ENCODE results near the gene KLHL35.

Gene KLHL35

GRCh38 chr11:75445315-75445953, 12.4 kb upstream of the KLHL35 start:
- TF ChIP-seq, protein P1, sequence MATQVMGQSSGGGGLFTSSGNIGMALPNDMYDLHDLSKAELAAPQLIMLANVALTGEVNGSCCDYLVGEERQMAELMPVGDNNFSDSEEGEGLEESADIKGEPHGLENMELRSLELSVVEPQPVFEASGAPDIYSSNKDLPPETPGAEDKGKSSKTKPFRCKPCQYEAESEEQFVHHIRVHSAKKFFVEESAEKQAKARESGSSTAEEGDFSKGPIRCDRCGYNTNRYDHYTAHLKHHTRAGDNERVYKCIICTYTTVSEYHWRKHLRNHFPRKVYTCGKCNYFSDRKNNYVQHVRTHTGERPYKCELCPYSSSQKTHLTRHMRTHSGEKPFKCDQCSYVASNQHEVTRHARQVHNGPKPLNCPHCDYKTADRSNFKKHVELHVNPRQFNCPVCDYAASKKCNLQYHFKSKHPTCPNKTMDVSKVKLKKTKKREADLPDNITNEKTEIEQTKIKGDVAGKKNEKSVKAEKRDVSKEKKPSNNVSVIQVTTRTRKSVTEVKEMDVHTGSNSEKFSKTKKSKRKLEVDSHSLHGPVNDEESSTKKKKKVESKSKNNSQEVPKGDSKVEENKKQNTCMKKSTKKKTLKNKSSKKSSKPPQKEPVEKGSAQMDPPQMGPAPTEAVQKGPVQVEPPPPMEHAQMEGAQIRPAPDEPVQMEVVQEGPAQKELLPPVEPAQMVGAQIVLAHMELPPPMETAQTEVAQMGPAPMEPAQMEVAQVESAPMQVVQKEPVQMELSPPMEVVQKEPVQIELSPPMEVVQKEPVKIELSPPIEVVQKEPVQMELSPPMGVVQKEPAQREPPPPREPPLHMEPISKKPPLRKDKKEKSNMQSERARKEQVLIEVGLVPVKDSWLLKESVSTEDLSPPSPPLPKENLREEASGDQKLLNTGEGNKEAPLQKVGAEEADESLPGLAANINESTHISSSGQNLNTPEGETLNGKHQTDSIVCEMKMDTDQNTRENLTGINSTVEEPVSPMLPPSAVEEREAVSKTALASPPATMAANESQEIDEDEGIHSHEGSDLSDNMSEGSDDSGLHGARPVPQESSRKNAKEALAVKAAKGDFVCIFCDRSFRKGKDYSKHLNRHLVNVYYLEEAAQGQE (IDR thresholded peaks at IDR 0.05; ENCODE audit: insufficient read depth in 1 of 2, low read depth in 2 of 2, low read length in 2 of 2) = no peak
- TF ChIP-seq SIN3A (IDR thresholded peaks at IDR 0.05; ENCODE audit: borderline replicate concordance, insufficient read depth, low read length) (no peak), TAF1 (IDR thresholded peaks at IDR 0.05; ENCODE audit: borderline replicate concordance, insufficient read depth, low read length) (no peak), FOXP2 (optimal IDR thresholded peaks at IDR 0.05; ENCODE audit: borderline replicate concordance, extremely low read depth, extremely low read length, insufficient read depth) (no peak), POLR2AphosphoS5 (IDR thresholded peaks at IDR 0.05; ENCODE audit: low read depth, low read length) (no peak)

- TF ChIP-seq TAF1 (IDR thresholded peaks at IDR 0.05; ENCODE audit: borderline replicate concordance, insufficient read depth, low read length) (no peak), POLR2AphosphoS5 (IDR thresholded peaks at IDR 0.05; ENCODE audit: low read depth, low read length) (no peak)
- TF ChIP-seq, protein P1 (IDR thresholded peaks at IDR 0.05; ENCODE audit: insufficient read depth in 1 of 2, low read depth in 2 of 2, low read length in 2 of 2) = no peak
Measured at GRCh38 chr11:75443043-75443442, 10.0 kb upstream of the KLHL35 start.

DNA sequence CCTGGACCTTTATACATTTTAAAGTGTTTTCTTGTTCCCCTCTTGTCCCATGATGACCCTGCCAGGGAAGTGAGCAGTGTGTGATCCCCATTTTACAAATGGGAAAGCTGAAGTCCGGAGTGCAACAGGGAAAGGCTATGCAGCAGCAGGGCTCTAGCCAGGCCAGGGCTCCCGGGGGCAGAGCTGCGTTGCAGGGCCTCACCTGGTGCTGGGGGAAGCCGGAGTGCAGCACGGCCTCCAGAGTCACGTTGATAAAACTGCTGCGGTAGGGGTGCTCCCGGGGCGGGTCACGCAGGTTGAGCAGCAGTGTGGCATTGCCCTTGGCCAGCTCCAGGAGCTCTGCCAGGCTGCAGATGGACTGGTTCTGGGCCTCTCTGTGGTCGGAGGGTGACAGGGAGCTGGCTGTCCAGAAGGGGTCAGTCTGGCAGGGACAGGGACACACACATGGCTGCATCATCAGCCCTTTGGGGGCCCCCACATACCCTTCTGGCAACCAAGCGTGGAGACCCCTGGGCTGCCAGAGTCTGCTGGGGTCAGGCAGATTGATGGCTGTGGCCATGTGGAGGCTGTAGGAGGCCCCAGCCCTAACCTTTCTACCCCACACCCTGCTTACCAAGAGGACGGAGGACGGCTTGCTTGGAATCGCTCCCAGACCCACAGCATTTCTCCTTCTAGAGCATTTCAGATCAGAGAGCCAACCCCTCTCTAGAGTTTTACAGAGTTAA, 9.3 kb upstream of the KLHL35 start:
- no peak for TF ChIP-seq SIN3A (IDR thresholded peaks at IDR 0.05; ENCODE audit: borderline replicate concordance, insufficient read depth, low read length)
- TF ChIP-seq, protein P1 (IDR thresholded peaks at IDR 0.05; ENCODE audit: insufficient read depth in 1 of 2, low read depth in 2 of 2, low read length in 2 of 2) = no peak
- TF ChIP-seq FOXP2 (optimal IDR thresholded peaks at IDR 0.05; ENCODE audit: borderline replicate concordance, extremely low read depth, extremely low read length, insufficient read depth) = no peak
- no peak for TF ChIP-seq TAF1 (IDR thresholded peaks at IDR 0.05; ENCODE audit: borderline replicate concordance, insufficient read depth, low read length)
- no peak for TF ChIP-seq POLR2AphosphoS5 (IDR thresholded peaks at IDR 0.05; ENCODE audit: low read depth, low read length)

- TF ChIP-seq POLR2AphosphoS5 (IDR thresholded peaks at IDR 0.05; ENCODE audit: low read depth, low read length) = no peak
- TF ChIP-seq FOXP2 (optimal IDR thresholded peaks at IDR 0.05; ENCODE audit: borderline replicate concordance, extremely low read depth, extremely low read length, insufficient read depth) = no peak
- TF ChIP-seq TAF1 (IDR thresholded peaks at IDR 0.05; ENCODE audit: borderline replicate concordance, insufficient read depth, low read length) = no peak
Measured at GRCh38 chr11:75441804-75442132, 8.8 kb upstream of the KLHL35 start.

- TF ChIP-seq FOXP2 (optimal IDR thresholded peaks at IDR 0.05; ENCODE audit: borderline replicate concordance, extremely low read depth, extremely low read length, insufficient read depth) (no peak), POLR2AphosphoS5 (IDR thresholded peaks at IDR 0.05; ENCODE audit: low read depth, low read length) (no peak), SIN3A (IDR thresholded peaks at IDR 0.05; ENCODE audit: borderline replicate concordance, insufficient read depth, low read length) (no peak), TAF1 (IDR thresholded peaks at IDR 0.05; ENCODE audit: borderline replicate concordance, insufficient read depth, low read length) (no peak)
- TF ChIP-seq, protein P1 (IDR thresholded peaks at IDR 0.05; ENCODE audit: insufficient read depth in 1 of 2, low read depth in 2 of 2, low read length in 2 of 2) = no peak
Measured at GRCh38 chr11:75440960-75441803, 8.2 kb upstream of the KLHL35 start.

Measured in PFSK-1 (cell line).